ENCODE results near the gene TANGO6. TPM values are rescaled to one million over a fixed set of nuclear protein-coding genes. Genes with fewer than 3 reads are reported as not detected.
"Not testable (repeated sequence)": the region's sequence is repeated elsewhere in the genome, so short reads cannot be mapped to it uniquely, and the experiment has no call there.

The TANGO6 gene
- total RNA-seq, 1 experiment from 2014 or later, result 11.5 TPM

DNA sequence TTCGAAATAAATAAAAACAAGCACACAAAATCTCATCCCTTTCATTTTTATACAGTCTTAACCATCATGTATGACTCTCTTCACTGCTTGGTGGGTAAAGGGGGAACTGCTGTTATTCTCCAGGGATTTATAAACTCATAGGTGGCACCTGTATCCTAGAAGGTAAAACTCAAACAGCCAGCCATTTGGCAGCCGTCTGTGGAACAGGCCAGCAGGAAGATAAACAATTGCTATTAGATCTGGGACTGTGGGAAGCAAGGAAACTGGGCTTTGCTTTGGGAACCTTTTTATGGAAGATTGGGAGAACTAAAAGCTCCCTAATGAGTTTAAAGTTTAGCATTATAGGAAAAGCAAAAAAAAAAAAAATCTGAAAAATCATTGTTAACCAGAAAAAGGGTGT, 126.0 kb downstream of the TANGO6 start:
- DNase-seq (ENCODE audit: low read depth), result no peak

DNA sequence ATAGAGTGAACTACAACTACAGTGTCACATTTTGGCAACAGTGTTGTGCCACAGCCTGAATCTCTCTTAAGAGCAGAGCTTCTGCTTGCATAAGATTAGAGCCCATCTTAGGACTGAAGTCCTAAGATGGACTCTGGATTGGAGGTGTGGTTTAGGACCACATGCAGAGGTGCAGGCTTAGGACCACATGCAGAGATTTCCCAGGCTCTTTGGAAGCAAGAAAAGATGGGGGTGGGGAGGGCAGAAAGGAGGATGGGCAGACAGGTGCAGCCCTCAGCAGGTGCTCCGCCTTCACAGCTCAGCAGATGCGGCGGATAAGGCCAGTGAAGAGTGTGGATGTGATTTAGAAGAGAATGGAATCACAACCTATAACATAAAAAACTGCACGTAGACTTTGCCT, 128.7 kb downstream of the TANGO6 start:
- DNase-seq (ENCODE audit: low read depth), result no peak

- peak; percentile 38 for DNase-seq (ENCODE audit: low read depth)
Observed at GRCh38 chr16:68972720-68973119, 129.4 kb downstream of the TANGO6 start.

GRCh38 chr16:68973611-68974120, 130.3 kb downstream of the TANGO6 start:
- DNase-seq (ENCODE audit: low read depth), result no peak

- DNase-seq (ENCODE audit: low read depth), result no peak
Observed at GRCh38 chr16:68978303-68978954, 135.1 kb downstream of the TANGO6 start.

- no peak for DNase-seq (ENCODE audit: low read depth)
Observed at GRCh38 chr16:68980695-68981315, 137.5 kb downstream of the TANGO6 start.

- DNase-seq (ENCODE audit: low read depth), result no peak
Observed at GRCh38 chr16:68981971-68982370, 138.6 kb downstream of the TANGO6 start.

- DNase-seq (ENCODE audit: low read depth), result no peak
Observed at GRCh38 chr16:68984467-68984866, 141.1 kb downstream of the TANGO6 start.

DNA sequence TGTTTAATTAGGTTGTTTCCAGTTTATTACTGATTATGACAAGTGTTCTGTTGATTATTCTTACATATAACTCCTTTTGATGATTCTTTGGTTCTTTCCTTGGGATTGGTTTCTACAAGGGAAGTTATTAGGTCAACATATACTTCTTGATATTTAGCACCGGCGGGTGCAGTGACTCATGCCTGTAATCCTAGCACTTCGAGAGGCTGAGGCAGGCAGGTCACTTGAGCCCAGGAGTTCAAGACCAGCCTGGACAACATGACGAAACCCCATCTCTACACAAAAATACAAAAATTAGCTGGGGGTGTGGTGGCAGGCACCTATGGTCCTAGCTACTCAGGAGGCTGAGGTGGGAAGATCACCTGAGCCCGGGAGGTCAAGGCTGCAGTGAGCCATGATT, 141.9 kb downstream of the TANGO6 start:
- no peak for DNase-seq (ENCODE audit: low read depth)

DNA sequence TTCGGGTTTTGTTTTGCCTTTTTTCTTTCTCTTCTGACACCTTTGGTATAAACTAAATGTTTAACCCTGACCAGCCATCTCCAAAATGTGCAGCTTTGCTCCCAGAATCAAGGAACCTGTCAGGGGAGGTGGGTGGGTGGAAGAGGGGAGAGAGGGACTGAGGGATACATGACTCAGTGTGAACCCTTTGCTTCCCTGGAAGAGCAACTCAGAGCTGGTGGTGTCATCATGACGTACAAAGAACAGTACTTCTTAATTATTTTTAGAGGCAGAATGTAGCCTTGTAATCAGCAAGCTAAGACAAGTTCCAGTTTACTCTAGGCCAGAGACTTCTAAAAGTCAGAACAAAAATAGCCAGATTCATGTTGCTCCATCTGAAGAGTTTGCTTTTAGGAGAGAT, 142.5 kb downstream of the TANGO6 start:
- no peak for DNase-seq (ENCODE audit: low read depth)

DNA sequence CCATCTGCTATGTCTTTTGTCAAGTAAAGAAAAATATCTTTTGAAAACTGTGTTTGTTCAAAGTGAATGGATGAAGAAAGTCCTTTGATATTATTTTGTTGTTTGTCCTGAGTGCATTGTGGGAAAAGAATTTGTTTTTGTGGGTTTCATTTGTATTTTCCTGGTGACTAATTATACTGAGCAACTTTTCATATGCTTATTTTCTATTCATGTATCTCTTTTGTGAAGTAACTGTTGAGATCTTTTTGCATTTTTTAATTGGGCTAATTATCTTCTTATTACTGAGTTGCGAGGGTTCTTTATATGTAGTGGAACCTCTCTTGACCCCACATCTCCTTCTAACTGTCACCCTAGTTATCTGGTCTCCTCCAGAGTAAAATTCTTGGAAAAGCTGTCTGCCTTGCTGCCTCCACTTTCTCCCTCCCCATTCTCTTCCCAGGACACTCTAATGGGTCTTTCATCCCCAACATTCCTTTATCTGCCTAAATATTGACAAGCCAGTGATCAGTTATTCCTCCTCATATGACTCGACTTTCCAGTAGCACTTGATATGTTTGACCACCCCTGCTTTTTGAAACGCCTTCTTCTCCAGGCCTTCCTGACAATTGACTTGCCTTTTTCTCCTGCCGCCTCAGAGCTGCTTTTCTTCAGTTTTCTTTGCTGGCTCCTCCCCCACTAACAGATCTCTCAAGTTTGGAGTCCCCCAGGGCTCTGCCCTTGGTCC, 144.6 kb downstream of the TANGO6 start:
- no peak for DNase-seq (ENCODE audit: low read depth)

GRCh38 chr16:68990172-68990845, 147.0 kb downstream of the TANGO6 start:
- not testable (repeated sequence) for DNase-seq (ENCODE audit: low read depth)

DNA sequence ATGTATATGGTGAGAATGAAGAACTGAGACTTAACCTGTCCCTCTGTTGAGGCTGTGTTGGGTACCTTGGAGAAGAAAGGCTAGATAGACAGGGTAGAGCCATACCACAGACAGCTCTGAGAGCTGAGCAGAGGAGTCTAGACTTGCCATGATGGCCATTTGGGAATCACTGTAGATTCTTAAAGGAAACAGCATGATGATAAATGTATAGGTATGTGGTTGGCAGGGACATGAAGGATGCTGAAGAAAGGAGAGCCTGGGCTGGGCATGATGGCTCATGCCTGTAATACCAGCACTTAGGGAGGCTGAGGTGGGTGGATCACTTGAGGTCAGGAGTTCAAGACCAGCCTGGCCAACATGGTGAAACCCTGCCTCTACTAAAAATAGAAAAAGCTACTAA, 147.7 kb downstream of the TANGO6 start:
- no peak for DNase-seq (ENCODE audit: low read depth)

GRCh38 chr16:68992521-68992920, 149.2 kb downstream of the TANGO6 start:
- peak; percentile 65 for DNase-seq (ENCODE audit: low read depth)

GRCh38 chr16:68993456-68993855, 150.1 kb downstream of the TANGO6 start:
- no peak for DNase-seq (ENCODE audit: low read depth)

- DNase-seq (ENCODE audit: low read depth), result peak; percentile 53
Observed at GRCh38 chr16:68993885-68994284, 150.6 kb downstream of the TANGO6 start.

DNA sequence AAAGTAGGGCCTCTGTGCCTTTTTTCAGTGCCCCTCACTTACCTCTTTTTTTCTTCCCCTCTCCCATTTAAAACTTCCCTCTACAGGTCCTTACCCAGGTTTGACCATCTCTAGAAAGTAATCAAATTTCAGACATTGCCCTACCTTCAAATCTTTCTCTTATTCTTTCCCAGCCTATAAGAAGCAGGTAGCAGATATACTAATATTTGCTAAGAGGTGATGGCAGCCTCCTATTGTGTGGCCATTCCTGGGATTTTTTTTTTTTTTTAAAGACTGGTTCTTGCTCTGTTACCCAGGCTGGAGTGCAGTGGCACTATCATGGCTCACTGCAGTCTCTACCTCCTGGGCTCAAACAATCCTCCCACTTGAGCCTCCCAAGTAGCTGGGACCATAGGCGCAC, 151.0 kb downstream of the TANGO6 start:
- no peak for DNase-seq (ENCODE audit: low read depth)

DNA sequence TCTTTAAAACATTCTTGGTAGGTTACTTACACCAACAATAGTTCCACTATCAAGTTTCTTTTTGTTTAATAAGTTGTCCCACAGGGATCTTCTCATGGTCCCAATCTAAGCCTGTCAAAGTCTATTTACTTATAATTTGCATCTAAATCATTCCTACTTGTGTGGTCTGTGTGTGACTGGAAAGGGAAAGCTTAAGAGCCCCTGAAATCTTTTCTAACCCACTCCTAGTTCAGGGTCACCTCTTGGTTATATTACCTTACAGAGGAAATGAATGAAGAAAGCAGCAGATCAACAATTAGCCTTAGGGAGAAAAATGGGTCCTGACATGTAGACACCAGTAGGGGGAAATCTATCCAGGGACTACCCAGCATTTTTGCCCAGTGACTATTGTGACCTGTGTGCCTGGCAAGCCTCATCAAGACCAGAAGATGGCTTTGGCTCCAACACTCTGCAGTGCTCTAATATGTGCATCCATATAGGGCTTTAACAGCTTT, 151.7 kb downstream of the TANGO6 start:
- DNase-seq (ENCODE audit: low read depth), result peak; percentile 69

GRCh38 chr16:68997564-68997963, 154.2 kb downstream of the TANGO6 start:
- no peak for DNase-seq (ENCODE audit: low read depth)

GRCh38 chr16:68999114-68999513, 155.8 kb downstream of the TANGO6 start:
- no peak for DNase-seq (ENCODE audit: low read depth)

- no peak for DNase-seq (ENCODE audit: low read depth)
Observed at GRCh38 chr16:69003500-69003899, 160.2 kb downstream of the TANGO6 start.

Measured in RPMI7951 (cell line).